GM18861 (cell line): ENCODE results near the gene CHST11.

Experiments
- ATAC-seq: cut with Tn5 transposase; IDR thresholded peaks from one replicate; pipeline ENCODE4 v1.9.1; 2021; ENCODE audit not compliant: unreplicated experiment

Gene CHST11

DNA sequence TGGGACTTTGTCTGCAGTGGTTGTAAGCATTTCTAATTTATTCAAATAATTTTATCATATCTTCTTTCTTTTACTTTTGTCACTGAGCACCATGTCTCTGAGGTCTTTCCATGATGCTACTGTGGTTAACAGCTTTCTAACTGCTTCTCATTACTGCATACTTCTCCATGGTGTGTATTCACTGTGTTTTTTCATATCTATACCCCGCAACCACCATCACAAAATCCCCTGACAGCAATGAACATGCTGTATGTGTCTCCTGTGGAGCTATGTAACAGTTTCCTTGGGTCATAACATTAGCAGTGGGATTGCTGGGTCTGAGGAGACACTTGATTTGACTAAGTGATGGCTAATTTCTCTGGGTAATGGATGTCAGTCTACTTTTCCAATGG is 29.2 kb upstream of the CHST11 start:
- ATAC-seq, result no peak

DNA sequence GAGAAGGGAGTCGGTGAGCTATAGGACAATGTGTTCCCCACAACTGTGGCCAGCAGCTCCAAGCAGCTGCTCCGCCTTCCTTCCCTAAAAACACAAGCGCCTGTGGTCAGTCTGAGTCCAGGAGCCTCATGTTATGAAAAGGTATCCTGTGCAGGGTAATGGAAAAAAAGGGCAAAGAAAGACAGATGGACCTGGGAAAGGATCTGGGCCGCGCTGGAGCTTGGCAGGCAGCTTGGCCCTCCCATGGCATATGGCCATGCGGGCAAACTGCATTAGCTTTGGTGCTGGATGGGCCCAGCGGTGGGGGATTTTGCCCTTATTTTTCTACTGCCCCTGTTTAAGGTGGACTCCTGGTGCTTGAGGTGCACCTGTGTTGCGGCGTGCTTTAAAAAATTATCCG is 23.7 kb upstream of the CHST11 start:
- ATAC-seq, result no peak

DNA sequence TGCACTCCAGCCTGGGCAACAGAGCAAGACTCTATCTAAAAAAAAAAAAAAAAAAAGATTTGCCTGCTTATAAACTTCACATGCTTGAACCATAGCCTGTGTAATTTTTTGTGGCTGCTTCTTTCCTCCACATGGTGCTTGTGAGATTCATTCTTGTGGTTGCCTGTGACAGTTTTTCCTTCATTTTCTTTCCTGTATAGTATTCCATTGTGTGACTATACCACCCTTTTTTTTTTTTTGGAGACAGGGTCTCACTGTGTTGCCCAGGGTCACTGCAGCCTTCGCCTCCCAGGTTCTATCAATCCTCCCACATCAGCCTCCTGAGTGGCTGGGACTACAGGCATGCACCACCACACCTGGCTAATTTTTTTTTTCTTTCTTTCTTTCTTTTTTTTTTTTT is 22.6 kb upstream of the CHST11 start:
- no peak for ATAC-seq

DNA sequence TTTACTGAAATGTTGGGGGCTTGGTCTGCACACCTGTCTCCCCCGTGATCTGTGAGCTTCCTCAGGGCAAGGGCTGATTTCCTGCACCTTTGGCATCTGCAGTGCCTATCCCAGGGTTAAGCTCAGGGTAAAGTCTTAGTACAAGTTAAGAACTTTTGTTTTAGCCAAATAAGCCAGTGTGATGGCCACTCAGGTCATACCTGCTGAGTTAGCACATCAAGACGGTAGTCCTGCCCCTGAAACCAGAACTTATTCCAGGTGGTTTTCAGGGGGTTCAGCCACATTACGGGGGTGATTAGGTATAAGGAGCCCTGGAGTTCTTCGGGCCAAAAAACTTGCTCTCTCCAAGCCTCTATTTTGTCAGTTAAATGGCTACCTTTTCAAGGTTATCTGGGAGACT is 21.6 kb upstream of the CHST11 start:
- ATAC-seq, result no peak

DNA sequence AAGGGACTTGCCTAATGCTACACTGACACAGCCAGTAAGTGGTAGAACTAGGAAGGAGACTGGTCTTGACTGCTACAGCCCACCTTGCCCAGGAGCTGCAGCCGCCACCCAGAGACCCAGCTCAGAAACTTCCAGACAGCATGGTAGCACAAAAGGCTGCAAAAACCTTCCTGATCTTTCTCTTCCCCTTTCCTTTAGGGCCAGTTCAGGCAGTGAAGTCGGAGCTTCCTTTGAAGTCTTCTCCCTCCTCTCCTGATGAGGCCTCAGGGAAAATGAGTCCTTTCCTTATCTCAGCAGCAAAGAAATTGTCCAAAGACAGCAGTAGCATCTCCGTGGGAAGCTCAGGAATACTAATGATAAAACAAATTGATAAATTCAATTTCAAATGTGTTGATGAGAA is 21.0 kb upstream of the CHST11 start:
- no peak for ATAC-seq

GRCh38 chr12:104436790-104437189 is 20.0 kb upstream of the CHST11 start:
- no peak for ATAC-seq

DNA sequence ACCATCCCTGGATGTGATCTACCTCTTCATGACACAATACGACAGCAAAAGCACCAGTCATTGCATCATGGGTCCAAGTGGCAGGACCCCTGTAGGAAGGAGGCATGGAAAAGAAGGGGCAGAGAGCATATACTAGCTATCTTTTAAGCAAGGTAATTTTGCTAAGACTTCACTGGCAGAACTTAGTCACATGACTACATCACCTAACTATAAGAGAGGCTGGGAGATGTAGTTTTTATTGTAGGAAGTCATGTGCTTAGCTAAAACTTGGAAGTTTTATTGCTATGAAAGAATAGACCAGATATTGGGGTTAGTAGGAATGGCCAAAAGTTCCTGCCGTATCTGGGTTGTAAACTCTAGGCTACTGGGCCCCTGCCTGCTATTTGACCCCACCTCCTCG is 18.6 kb upstream of the CHST11 start:
- ATAC-seq, result no peak

GRCh38 chr12:104439137-104439536 is 17.6 kb upstream of the CHST11 start:
- no peak for ATAC-seq

GRCh38 chr12:104443008-104443407 is 13.7 kb upstream of the CHST11 start:
- ATAC-seq, result no peak

GRCh38 chr12:104446646-104447421 is 9.9 kb upstream of the CHST11 start:
- ATAC-seq, result no peak

DNA sequence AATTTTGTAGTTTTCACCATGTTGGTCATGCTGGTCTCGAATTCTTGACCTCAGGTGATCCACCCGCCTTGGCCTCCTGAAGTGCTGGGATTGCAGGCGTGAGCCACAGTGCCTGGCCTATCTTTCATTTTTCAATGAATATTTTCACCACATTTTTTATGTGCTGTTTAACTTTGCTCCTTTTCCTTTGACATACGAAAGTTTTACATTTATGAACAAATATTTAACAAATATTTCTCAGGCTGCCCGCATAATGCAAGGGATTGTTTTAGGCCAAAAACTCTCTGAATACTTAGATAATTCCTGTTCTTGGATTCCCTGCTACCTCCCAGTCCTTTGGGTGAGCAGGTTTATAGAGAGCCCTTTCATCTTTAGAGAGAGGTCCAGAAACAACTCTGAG is 8.7 kb upstream of the CHST11 start:
- ATAC-seq, result no peak

DNA sequence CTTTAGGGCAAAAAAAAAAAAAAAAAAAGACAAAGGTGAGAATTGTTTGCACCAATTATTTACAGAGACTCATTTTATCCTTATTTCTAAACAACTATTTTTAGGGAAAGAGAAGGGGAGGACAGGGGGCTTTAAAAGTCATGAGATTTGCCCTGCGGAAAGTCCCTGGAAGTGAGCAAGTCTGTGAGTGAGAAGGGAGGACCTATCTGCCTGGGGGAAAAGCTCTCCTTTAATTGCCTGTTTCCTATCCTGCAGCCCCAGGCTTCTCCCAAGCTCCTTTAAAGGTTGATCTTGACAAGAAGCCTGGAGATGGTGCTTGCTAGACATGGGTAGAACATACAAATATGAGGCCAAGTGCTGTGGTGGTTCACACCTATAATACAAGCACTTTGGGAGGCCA is 8.3 kb upstream of the CHST11 start:
- no peak for ATAC-seq

DNA sequence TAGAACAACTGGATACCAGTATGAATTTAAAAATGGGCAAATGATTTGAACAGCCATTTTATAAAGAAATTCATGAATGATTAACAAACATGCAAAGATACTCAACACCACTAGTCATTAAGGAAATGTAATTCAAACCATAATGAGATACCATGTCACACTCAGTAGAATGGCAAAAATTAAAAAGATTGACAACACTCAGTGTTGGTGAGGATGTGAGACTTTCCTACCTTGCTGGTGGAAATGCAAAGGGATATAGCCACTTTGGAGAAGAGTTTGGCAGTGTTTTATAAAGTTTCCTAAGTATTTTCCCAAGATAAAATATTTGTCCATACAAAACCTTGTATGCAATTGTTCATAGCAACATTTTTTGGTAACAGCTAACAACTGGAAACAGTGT is 6.0 kb upstream of the CHST11 start:
- ATAC-seq, result no peak

- ATAC-seq, result no peak
These were observed 4.7 kb upstream of the CHST11 start for GRCh38 chr12:104452087-104452486.

DNA sequence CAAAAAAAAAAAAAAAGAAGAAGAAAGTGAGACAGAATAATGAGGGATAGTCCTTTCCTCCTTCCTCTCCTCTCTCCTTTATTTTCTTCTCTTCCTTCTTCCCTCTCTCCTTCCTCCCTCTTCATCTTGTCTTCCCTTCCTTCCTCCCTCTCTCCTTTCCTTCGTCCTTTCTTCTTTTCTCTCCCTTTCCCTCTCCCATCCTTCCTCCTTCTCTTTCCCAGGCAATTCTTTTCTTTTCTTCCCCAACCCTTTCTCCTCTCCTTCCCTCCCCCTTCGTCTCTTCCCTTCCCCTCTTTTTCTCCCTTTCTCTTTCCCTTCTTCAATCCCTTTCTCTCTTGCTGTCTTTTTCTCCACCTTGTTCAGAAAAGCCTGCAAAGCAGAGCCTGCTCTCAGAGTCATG is 3.6 kb upstream of the CHST11 start:
- no peak for ATAC-seq

GRCh38 chr12:104454997-104455396 is 1.8 kb upstream of the CHST11 start:
- no peak for ATAC-seq

- no peak for ATAC-seq
These were observed 951 bp upstream of the CHST11 start for GRCh38 chr12:104455578-104456416.

GRCh38 chr12:104456950-104457745 is 400 bp downstream of the CHST11 start:
- ATAC-seq, result peak; percentile 18

GRCh38 chr12:104457746-104458693 is 1.3 kb downstream of the CHST11 start:
- no peak for ATAC-seq

GRCh38 chr12:104458694-104459367 is 2.1 kb downstream of the CHST11 start:
- ATAC-seq, result no peak
